ENCODE measurements around the gene THUMPD3.

GRCh38 chr3:9405756-9406155, 42.9 kb downstream of the THUMPD3 start:
- TF ChIP-seq CTCF (conservative IDR thresholded peaks at IDR 0.05 in 1 of 2, IDR thresholded peaks at IDR 0.05 in 1 of 2; ENCODE audit: low read depth in 1 of 2, low read length in 2 of 2) (no peak), EZH2 (IDR thresholded peaks at IDR 0.05; ENCODE audit: low read length, missing control alignments) (no peak)
